GM12891 (cell line): ENCODE results near the gene RPUSD1.

ENCODE experiments used
- POLR2A ChIP-seq: IDR thresholded peaks from 2 replicates; pipeline ENCODE4 v1.6.1; 2011; ENCODE audit warnings: low read depth, low read length, control low read depth
- POLR2AphosphoS5 ChIP-seq: IDR thresholded peaks from 2 replicates; pipeline ENCODE4 v1.6.1; 2011; ENCODE audit warnings: low read depth, low read length, control low read depth
- TAF1 ChIP-seq: IDR thresholded peaks from 2 replicates; pipeline ENCODE4 v1.6.1; 2011; ENCODE audit warnings: low read depth, low read length, control low read depth

DNA sequence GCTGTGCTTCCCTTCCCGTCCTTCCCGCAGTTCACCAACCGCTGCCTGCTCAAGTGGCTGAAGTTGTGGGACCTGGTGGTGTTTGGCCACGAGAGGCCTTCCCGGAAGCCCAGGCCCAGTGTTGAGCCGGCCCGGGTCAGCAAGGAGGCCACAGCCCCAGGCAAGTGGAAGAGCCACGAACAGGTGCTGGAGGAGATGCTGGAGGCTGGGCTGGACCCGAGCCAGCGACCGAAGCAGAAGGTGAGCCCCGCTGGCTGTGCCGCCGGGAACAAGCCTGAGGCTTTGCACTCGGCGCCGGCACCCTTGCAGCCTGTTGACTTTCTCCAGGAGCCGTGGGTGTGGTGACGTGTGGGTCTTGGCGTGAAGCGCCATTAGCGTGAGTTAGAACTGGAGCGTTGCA is 3.0 kb upstream of the RPUSD1 start:
- TF ChIP-seq TAF1 (no peak), POLR2A (no peak), POLR2AphosphoS5 (no peak)
